A549 (cell line): ENCODE measurements around the gene WWP2.

Experiments
- CHD2 ChIP-seq: fragments of 150-350 bp; IDR thresholded peaks from 2 replicates; pipeline ENCODE4 v1.6.1; 2014; ENCODE audit warnings: low read length; ENCODE audit not compliant: partially characterized antibody
- CTCF ChIP-seq: fragments of >200 bp; sonication (Bioruptor Twin); formaldehyde crosslinking; IDR thresholded peaks from 3 replicates; pipeline ENCODE4 v1.5.1; 2016
- EP300 ChIP-seq, 2 experiments: fragments of >200 bp; sonication (Bioruptor Twin); formaldehyde crosslinking; IDR thresholded peaks; 2 replicates in 1 of 2; 3 replicates in 1 of 2; pipeline ENCODE4 v1.6.1; 2016 to 2017
- HEYL ChIP-seq: fragments of 250-450 bp; sonication (Bioruptor Pico); IDR thresholded peaks from 2 replicates; pipeline ENCODE4 v1.8.0; 2021; ENCODE audit warnings: mild to moderate bottlenecking, moderate library complexity
- JUN ChIP-seq, 2 experiments: fragments of >200 bp; sonication (Bioruptor Twin); formaldehyde crosslinking; IDR thresholded peaks; 2 replicates in 1 of 2; 3 replicates in 1 of 2; pipeline ENCODE4 v1.6.1; 2016 to 2017
- KDM5A ChIP-seq: fragments of 200-600 bp; sonication (generic); IDR thresholded peaks from 2 replicates; pipeline ENCODE4 v1.6.1; 2016; ENCODE audit warnings: antibody characterized with exemption, mild to moderate bottlenecking
- MAX ChIP-seq: IDR thresholded peaks from 2 replicates; pipeline ENCODE4 v1.6.1; 2012
- MYC ChIP-seq: IDR thresholded peaks from 2 replicates; pipeline ENCODE4 v1.6.1; 2012; ENCODE audit warnings: mild to moderate bottlenecking, inconsistent platforms, low read length, improper control_type of control experiment, borderline replicate concordance
- NPAS2 ChIP-seq: fragments of 250-450 bp; sonication (Bioruptor Pico); IDR thresholded peaks from 2 replicates; pipeline ENCODE4 v1.8.0; 2022; ENCODE audit warnings: mild to moderate bottlenecking, moderate library complexity, borderline replicate concordance
- POLR2A ChIP-seq: IDR thresholded peaks from 2 replicates; pipeline ENCODE4 v1.6.1; 2012; ENCODE audit warnings: mild to moderate bottlenecking, low read length
- RARB ChIP-seq: fragments of 250-450 bp; sonication (Bioruptor Pico); IDR thresholded peaks from 2 replicates; pipeline ENCODE4 v1.8.0; 2021; ENCODE audit warnings: mild to moderate bottlenecking, moderate library complexity
- RFX5 ChIP-seq: fragments of 450-650 bp; IDR thresholded peaks from 2 replicates; pipeline ENCODE4 v1.7.1; 2014; ENCODE audit warnings: antibody characterized with exemption, mild to moderate bottlenecking, moderate library complexity
- SMC3 ChIP-seq: fragments of >200 bp; sonication (Bioruptor Twin); formaldehyde crosslinking; IDR thresholded peaks from 3 replicates; pipeline ENCODE4 v1.6.1; 2018; ENCODE audit warnings: inconsistent platforms

- TF ChIP-seq KDM5A, result no peak
- TF ChIP-seq RFX5, result no peak
- no peak for TF ChIP-seq RARB (CRISPR knock-in tag)
- no peak for TF ChIP-seq POLR2A
- no peak for TF ChIP-seq CTCF
- no peak for TF ChIP-seq CHD2
- no peak for TF ChIP-seq HEYL (CRISPR knock-in tag)
- no peak for TF ChIP-seq MYC
- no peak for TF ChIP-seq EP300 (IDR thresholded peaks at IDR 0.05)
- TF ChIP-seq JUN (IDR thresholded peaks at IDR 0.05), result no peak
- no peak for TF ChIP-seq NPAS2 (CRISPR knock-in tag)
- no peak for TF ChIP-seq SMC3
- TF ChIP-seq MAX, result no peak
These were observed 71.5 kb downstream of the WWP2 start for GRCh38 chr16:69833357-69834282.
